ENCODE measurements around the gene MCRIP1. TPM values are rescaled to one million over a fixed set of nuclear protein-coding genes. Genes with fewer than 3 reads are reported as not detected.
A peak's percentile ranks its signal among the peaks of the same experiment; 100 is the strongest.

Gene MCRIP1
- total and polyA plus RNA-seq, 9 of the 15 experiments (the other 6 are each of a cell fraction or from before 2014, with no cell fraction given): 0.39 to 35.8 (median 9.7) TPM

GRCh38 chr17:81833921-81834830, 1.1 kb upstream of the MCRIP1 start:
- peak overlapping the region; percentile 64 for H3K4me3 ChIP-seq
- H3K27me3 ChIP-seq (ENCODE audit: control insufficient read depth in 2 of 2, insufficient read depth in 2 of 2, low read length in 2 of 2): no peaks in the 10 kb centered on the region
- WGBS (ENCODE audit: insufficient coverage, low coverage, missing lambda C conversion rate): 54% methylated on average over 25 of the region's 31 CpGs
- H2AFZ ChIP-seq (ENCODE audit: low read depth, low read length): peak overlapping the region; percentile 68
- peaks cover 30 to 56% of the 10 kb centered on the region in 2 experiments for H3K4me1 ChIP-seq (replicated peaks in 1 of 2; ENCODE audit: control insufficient read depth in 2 of 2, insufficient read depth in 2 of 2, low read length in 2 of 2)
- FAIRE-seq (peak; percentile 79), DNase-seq (ENCODE audit: extremely low read depth in 1 of 4, low spot score in 3 of 4) (no peak), ATAC-seq (no peak)
- H3K4me2 ChIP-seq (ENCODE audit: insufficient read depth, low read length): peak overlapping the region; percentile 85
- CTCF ChIA-PET (ENCODE audit: low intra/inter-chr PET ratio): no interaction called here
- H4K20me1 ChIP-seq (replicated peaks; ENCODE audit: control insufficient read depth, insufficient read depth, low read length): no peaks in the 10 kb centered on the region
- intact Hi-C loops (cut with micrococcal nuclease) (no loop called here), in situ Hi-C loops (cut with MboI) (no loop called here)
- peak overlapping the region; percentile 98 for H3K27ac ChIP-seq (ENCODE audit: extremely low read depth, low read depth, low read length)
- no peaks in the 10 kb centered on the region for H3K36me3 ChIP-seq (ENCODE audit: control insufficient read depth, insufficient read depth, low read length)
- no TSS peak for BruUV-seq (replicated peaks)
- no peaks in the 10 kb centered on the region for H3K9me3 ChIP-seq (replicated peaks; ENCODE audit: control insufficient read depth, insufficient read depth, low read depth, low read length)
- peaks cover 28% of the 10 kb centered on the region; the same call in 2 of the 3 replicates for H3K79me2 ChIP-seq (ENCODE audit: control insufficient read depth, insufficient read depth, low read length)
- peak overlapping the region; percentile 85 to 96 for H3K9ac ChIP-seq (ENCODE audit: insufficient read depth in 1 of 2, low read depth in 2 of 2, low read length in 2 of 2)
- POLR2A ChIA-PET: interaction anchor here (0.6 to 3.6 kb wide), 10 partner anchors 8 to 815 kb away, joined by 3 to 25 read pairs (median 4); partner anchors contain the start of gene NPB
- H3K9me1 ChIP-seq (ENCODE audit: control insufficient read depth, insufficient read depth, low read length): no peaks in the 10 kb centered on the region
- TF ChIP-seq MTA1 (IDR thresholded peaks at IDR 0.05; ENCODE audit: borderline replicate concordance) (no peak), L3MBTL2 (IDR thresholded peaks at IDR 0.05) (no peak), NR2C2 (CRISPR knock-in tag; IDR thresholded peaks at IDR 0.05) (0 out of 2 replicates have a peak, but pooled peaks have one; percentile 12), NR2C2 (tag; IDR thresholded peaks at IDR 0.05) (no peak; the same call in none of the 2 replicates), CBFB (CRISPR knock-in tag; IDR thresholded peaks at IDR 0.05) (no peak), NFRKB (IDR thresholded peaks at IDR 0.05; ENCODE audit: low read depth) (0 out of 2 replicates have a peak, but pooled peaks have one; percentile 23), SPI1 (IDR thresholded peaks at IDR 0.05; ENCODE audit: borderline replicate concordance, low read depth, low read length) (no peak), DNMT1 (IDR thresholded peaks at IDR 0.05) (no peak), ZNF24 (IDR thresholded peaks at IDR 0.05) (no peak), MAX (CRISPR knock-in tag; IDR thresholded peaks at IDR 0.05) (peak; percentile 10; the same call in 1 of the 2 replicates), ZBTB1 (CRISPR knock-in tag; IDR thresholded peaks at IDR 0.05; ENCODE audit: borderline replicate concordance, low read depth) (no peak), NRF1 (conservative IDR thresholded peaks at IDR 0.05 in 1 of 2, IDR thresholded peaks at IDR 0.05 in 1 of 2) (peak in 1 of 2 experiments; percentile 38; a peak in 2 of 4 replicates), ZBTB7A (IDR thresholded peaks at IDR 0.05; ENCODE audit: borderline replicate concordance, control insufficient read depth, low read depth, low read length) (peak; percentile 7; the same call in 1 of the 2 replicates), TRIM25 (IDR thresholded peaks at IDR 0.05; ENCODE audit: borderline replicate concordance) (peak; percentile 25; the same call in 1 of the 2 replicates), PHTF2 (CRISPR knock-in tag; IDR thresholded peaks at IDR 0.05) (no peak), CREB1 (IDR thresholded peaks at IDR 0.05) (no peak), CREB1 (CRISPR knock-in tag; IDR thresholded peaks at IDR 0.05) (peak; percentile 28; the same call in 1 of the 2 replicates), PCBP1 (IDR thresholded peaks at IDR 0.05; ENCODE audit: low read depth, low read length, poor library complexity, severe bottlenecking) (peak; percentile 49), ZNF324 (CRISPR knock-in tag; IDR thresholded peaks at IDR 0.05) (no peak), EGR1 (conservative IDR thresholded peaks at IDR 0.05) (peak; percentile 55), ARID1B (IDR thresholded peaks at IDR 0.05) (0 out of 2 replicates have a peak, but pooled peaks have one; percentile 8)

All from K562 (cell line).